CD4-positive, alpha-beta T cell treated with Interleukin-2 at 100 ng/mL for 4 hours (primary cell): ENCODE measurements around the gene SPANXD.
"Not testable (repeated sequence)": the region's sequence is repeated elsewhere in the genome, so short reads cannot be mapped to it uniquely, and the experiment has no call there.

Experiments
- DNase-seq: peaks from one replicate; pipeline ENCODE4 v3.0.0-alpha.2; 2020; ENCODE audit warnings: low spot score

SPANXD gene

DNA sequence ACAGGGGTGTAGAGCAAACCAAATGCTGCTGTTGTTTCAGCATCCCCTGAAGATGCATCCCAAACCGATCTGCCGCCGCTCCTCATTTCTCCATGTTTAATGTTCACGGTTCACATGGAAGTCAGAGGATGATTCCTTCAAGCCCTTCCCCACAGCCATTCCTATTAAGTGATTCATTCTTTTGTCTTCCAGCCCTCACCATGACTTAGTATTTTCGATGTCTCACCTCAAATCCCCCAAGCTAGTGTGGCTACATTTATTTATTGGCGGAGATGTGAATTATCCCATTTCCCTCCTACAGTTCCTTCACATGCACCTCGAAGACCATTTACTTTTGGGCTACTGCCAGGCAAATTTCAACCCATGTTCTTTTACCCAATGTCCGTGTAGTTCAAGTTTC is at the start of gene SPANXD:
TSS of gene SPANXD (minus strand) at position 101 of the 400 bp plus-strand sequence. CDS start 334 bp downstream, outside the sequence.
- not testable (repeated sequence) for DNase-seq

DNA sequence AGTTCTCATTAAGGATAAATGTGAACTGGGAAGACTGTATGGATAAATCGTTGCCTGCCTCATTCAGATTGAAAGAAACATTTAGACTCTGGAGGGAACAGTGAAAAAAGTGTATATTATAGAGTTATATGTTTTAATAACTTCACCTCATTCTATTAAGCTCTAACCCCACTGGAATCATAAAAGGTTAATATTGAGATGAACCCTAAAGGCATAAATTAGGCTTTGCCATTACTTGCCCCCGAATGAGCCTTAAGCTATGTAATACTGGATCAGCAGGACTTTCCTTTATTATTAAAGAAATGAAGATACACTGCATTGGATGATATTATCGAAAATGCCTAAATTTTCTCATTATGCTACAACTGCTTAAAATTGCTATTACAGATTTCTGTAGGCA is 44.1 kb upstream of the SPANXD start:
- DNase-seq: no peak

DNA sequence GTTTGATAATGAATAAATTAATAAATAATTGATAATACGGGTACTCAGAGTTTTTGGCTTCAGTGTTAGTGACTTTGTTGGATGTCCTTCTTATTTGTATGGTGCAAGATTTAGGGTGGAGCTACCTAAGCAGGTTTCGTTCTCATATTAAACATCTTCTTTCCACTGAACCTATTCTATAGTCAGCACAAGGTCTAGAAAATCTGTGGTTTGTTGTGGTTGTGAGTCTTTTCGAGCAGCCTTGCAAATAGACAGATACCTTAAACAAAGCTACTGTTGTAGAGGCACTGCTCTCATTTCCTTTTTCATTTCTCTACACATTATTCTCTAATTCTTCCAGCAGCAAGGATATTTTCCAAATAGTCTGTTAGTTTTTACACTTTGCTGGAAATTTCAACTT is 38.1 kb upstream of the SPANXD start:
- DNase-seq: no peak

DNA sequence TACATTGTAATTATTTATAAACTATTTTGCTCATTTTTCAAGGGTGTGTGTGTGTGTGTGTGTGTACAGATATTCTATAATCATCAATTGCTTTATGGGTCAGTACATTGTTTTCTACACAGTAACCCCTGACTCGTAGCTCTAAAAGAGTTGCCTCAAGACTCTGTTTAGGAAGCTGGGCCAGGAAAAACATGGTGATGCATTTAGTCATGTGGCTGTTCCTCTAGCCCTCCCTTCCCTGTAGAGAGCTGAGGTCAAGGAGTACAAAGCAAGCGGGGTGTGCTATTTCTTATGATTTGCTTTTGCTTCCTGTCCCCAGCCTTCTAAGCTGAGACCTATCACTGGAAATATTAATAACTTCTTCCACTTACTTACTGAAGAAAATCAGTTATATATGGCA is 34.8 kb upstream of the SPANXD start:
- DNase-seq: no peak

GRCh38 chrX:141732031-141732430 is 33.5 kb upstream of the SPANXD start:
- no peak for DNase-seq

DNA sequence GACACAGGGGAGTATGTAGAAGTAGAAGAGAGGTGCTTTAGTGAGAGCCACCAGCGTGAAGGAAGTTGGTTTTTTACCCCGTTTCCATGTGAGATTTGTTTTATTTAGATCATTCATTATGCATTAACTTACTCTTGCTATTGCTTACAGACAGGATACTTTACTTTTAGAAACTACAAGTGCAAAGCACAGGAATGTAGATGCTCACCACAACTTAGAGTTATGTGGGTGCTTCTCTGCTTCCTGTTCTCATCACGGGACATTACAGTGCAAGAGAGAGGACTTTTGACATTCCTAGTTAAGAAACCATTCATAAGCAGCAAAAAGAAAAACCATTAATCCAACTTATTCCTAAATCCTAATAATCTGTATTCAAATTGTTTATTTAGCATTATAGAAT is 25.6 kb upstream of the SPANXD start:
- DNase-seq: no peak

GRCh38 chrX:141714680-141715079 is 16.1 kb upstream of the SPANXD start:
- DNase-seq: no peak

DNA sequence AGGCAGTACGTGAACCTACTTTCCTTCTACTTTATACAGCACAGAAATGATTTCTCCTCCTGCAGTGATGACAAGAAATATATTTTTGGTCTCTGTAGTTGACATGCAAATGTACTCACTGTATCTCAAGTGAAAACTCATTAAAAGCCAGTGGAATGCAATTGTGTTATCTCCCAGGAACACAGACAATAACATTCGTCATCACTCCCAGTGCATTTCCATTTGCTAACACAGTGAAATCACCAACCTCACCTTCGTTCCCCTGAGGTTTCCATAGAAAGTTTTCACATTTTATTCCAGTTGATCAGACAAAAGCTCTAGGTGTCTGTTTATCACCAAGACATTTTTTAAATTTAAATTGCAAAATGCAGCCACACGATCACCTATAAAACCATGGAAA is 2.5 kb upstream of the SPANXD start:
- DNase-seq: no peak

- no peak for DNase-seq
These were observed 24.6 kb downstream of the SPANXD start for GRCh38 chrX:141673946-141674345.

- no peak for DNase-seq
These were observed 28.9 kb downstream of the SPANXD start for GRCh38 chrX:141669689-141670088.

- DNase-seq: no peak
These were observed 30.2 kb downstream of the SPANXD start for GRCh38 chrX:141668371-141668770.

DNA sequence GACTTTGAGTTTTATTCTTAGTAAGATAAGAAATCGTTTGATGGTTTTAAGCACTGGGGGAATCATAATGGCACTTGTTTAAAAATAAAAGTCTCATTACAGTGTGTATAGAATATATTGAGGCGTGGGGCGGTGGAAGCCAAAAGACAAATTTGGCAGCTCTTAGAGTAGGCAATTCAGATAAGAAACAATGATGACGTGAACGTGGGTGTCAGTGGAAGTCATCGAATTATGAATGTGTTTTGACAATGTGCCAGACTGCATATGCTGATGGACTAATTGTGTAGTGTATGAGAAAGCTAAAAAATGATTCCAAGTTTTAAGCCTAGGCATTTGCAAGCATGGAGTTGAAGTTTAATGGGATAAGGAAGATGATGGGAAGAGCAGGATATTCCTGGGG is 35.8 kb downstream of the SPANXD start:
- no peak for DNase-seq

DNA sequence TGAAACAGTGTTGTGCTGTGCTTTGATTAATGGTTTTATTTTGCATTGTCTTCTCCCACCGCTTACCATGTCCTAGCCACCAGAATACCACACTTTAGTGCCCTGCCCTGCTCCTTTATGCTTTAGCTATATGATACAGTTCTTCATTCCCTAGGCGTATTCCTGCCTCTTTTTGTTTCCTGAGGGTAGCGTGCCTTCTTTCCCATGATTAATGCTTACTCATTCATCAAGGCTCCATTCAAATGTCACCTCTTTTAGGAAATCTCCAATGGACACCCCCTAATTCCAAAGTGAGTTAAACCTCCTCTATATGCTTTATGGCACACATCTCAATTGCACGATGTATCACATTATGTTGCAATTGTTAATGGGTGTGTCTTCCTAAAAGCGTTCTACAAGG is 46.3 kb downstream of the SPANXD start:
- no peak for DNase-seq
